RPMI8226 (cell line): ENCODE data around the gene LOXL1.

Experiments used
- DNase-seq: peaks from one replicate; pipeline ENCODE4 v3.0.0-alpha.2; 2015

LOXL1 gene

DNA sequence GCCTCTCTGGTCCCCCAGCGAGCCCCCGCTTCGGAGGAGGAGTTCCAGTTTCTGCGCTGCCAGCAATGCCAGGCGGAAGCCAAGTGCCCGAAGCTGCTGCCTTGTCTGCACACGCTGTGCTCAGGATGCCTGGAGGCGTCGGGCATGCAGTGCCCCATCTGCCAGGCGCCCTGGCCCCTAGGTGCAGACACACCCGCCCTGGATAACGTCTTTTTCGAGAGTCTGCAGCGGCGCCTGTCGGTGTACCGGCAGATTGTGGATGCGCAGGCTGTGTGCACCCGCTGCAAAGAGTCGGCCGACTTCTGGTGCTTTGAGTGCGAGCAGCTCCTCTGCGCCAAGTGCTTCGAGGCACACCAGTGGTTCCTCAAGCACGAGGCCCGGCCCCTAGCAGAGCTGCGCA, 71.7 kb downstream of the LOXL1 start:
- DNase-seq, result no peak
